Measurements from ENCODE around the gene CP. TPM values are rescaled to one million over a fixed set of nuclear protein-coding genes. Genes with fewer than 3 reads are reported as not detected.

The CP gene
- total and polyA plus RNA-seq, 9 of the 15 experiments (the other 6 are each of a cell fraction or from before 2014, with no cell fraction given), result 0.30 to 0.75 TPM; not detected in 7

GRCh38 chr3:149151843-149152242 lies 69.8 kb downstream of the CP start (continued):
- TF ChIP-seq ZNF586 (CRISPR knock-in tag; conservative IDR thresholded peaks at IDR 0.05) (no peak), LEF1 (IDR thresholded peaks at IDR 0.05) (peak; percentile 62; the same call in 1 of the 2 replicates), ZNF592 (IDR thresholded peaks at IDR 0.05) (0 out of 2 replicates have a peak, but pooled peaks have one; percentile 48), SREBF1 (IDR thresholded peaks at IDR 0.05; ENCODE audit: borderline replicate concordance, low read depth, low read length) (no peak), ZBED1 (IDR thresholded peaks at IDR 0.05) (no peak), GTF2F1 (IDR thresholded peaks at IDR 0.05; ENCODE audit: low read depth, low read length) (no peak), GABPB1 (CRISPR knock-in tag; IDR thresholded peaks at IDR 0.05) (peak; percentile 29; the same call in 1 of the 2 replicates), STAT5A (IDR thresholded peaks at IDR 0.05; ENCODE audit: borderline replicate concordance, low read length) (peak; percentile 92), NONO (IDR thresholded peaks at IDR 0.05; ENCODE audit: low read depth in 2 of 2, low read length in 1 of 2) (no peak), DPF2 (IDR thresholded peaks at IDR 0.05) (peak; percentile 84), EP300 (IDR thresholded peaks at IDR 0.05; ENCODE audit: low read length) (peak; percentile 75; the same call in 1 of the 2 replicates), MECOM (CRISPR knock-in tag; IDR thresholded peaks at IDR 0.05) (peak; percentile 79; the same call in 1 of the 2 replicates), SMAD3 (CRISPR knock-in tag; conservative IDR thresholded peaks at IDR 0.05) (no peak), ARHGAP35 (IDR thresholded peaks at IDR 0.05; ENCODE audit: partially characterized antibody) (no peak), HMG20A (CRISPR knock-in tag; conservative IDR thresholded peaks at IDR 0.05) (peak; percentile 78; the same call in 1 of the 2 replicates), RFX7 (CRISPR knock-in tag; IDR thresholded peaks at IDR 0.05) (no peak), FOXA1 (IDR thresholded peaks at IDR 0.05; ENCODE audit: borderline replicate concordance) (peak; percentile 41; the same call in 1 of the 2 replicates), NRF1 (conservative IDR thresholded peaks at IDR 0.05 in 1 of 2, IDR thresholded peaks at IDR 0.05 in 1 of 2) (peak in 1 of 2 experiments; percentile 10; a peak in 1 of 4 replicates), MTA3 (IDR thresholded peaks at IDR 0.05; ENCODE audit: borderline replicate concordance) (0 out of 2 replicates have a peak, but pooled peaks have one; percentile 62), EGR1 (conservative IDR thresholded peaks at IDR 0.05) (no peak), SMAD2 (IDR thresholded peaks at IDR 0.05; ENCODE audit: low read depth, low read length) (no peak), ATF3 (IDR thresholded peaks at IDR 0.05) (peak; percentile 36; the same call in 1 of the 2 replicates), ATF3 (CRISPR knock-in tag; conservative IDR thresholded peaks at IDR 0.05) (no peak), KLF10 (CRISPR knock-in tag; IDR thresholded peaks at IDR 0.05) (no peak), MYBL2 (IDR thresholded peaks at IDR 0.05; ENCODE audit: low read depth) (no peak), MYBL2 (CRISPR knock-in tag; IDR thresholded peaks at IDR 0.05; ENCODE audit: borderline replicate concordance) (no peak), SMARCB1 (IDR thresholded peaks at IDR 0.05; ENCODE audit: insufficient read length, low read depth) (no peak)
